Central memory CD8-positive, alpha-beta T cell (primary cell): ENCODE measurements around the gene USH2A.

Source experiments
- ATAC-seq: fragments of 150-1000 bp; cut with Tn5 transposase; replicated peaks from 2 replicates; pipeline ENCODE4 v1.10.0; 2022; ENCODE audit warnings: mild to moderate bottlenecking, moderate FRiP score, moderate number of reproducible peaks; ENCODE audit not compliant: poor library complexity, severe bottlenecking; ENCODE audit errors: extremely low read depth
- DNase-seq, 2 donors: peaks; one replicate each; pipeline ENCODE4 v3.0.0; 2021; ENCODE audit warnings: low spot score in 2 of 2
- H3K27ac Mint-ChIP-seq: one replicate; pipeline ENCODE4 v1.8.0; 2022; ENCODE audit warnings: low read depth, mild to moderate bottlenecking, moderate library complexity, mixed read lengths
- H3K27me3 Mint-ChIP-seq: one replicate; pipeline ENCODE4 v1.8.0; 2022; ENCODE audit warnings: mixed read lengths
- H3K36me3 Mint-ChIP-seq: one replicate; pipeline ENCODE4 v1.8.0; 2022; ENCODE audit warnings: mild to moderate bottlenecking, moderate library complexity, mixed read lengths; ENCODE audit not compliant: insufficient read depth
- H3K4me1 Mint-ChIP-seq: one replicate; pipeline ENCODE4 v1.8.0; 2022; ENCODE audit warnings: mixed read lengths
- H3K4me3 Mint-ChIP-seq: one replicate; pipeline ENCODE4 v1.8.0; 2022; ENCODE audit warnings: mild to moderate bottlenecking, moderate library complexity, mixed read lengths
- H3K9me3 Mint-ChIP-seq: one replicate; pipeline ENCODE4 v1.8.0; 2022; ENCODE audit warnings: mixed read lengths

USH2A gene

DNA sequence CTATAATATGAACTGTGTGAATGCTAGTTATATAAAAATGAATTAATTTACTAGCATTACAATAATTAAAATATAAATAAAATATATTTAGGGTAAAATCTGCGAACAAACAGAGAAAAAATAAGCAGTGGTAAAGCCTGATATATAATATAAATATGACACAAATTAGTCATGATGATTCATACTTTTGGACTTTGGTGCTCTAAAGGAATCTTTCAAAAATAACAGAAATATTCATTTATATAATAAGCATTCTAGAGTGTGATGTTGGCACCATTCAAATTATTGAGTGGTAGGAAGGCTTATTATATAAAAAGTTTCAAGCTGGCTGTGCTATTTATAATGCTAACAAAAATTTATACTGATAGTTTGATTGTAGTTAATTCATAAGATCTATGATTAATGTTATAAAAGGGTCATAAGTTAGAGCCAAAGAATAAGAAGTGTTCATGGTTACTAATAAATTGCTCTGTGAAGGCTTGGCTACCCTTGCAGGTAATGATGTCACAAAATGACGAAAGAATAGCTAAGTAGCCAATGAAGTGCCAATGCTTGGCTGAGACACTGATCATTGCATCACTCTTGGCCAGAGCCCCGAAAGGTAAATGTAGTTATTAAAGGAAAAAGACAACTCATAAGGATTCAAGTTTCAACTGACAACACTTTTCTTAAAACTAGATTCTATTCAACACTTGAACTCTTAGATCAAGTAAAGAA lies 108.7 kb downstream of the USH2A start:
- H3K36me3 Mint-ChIP-seq: no peaks in the 10 kb centered on the region
- DNase-seq (no peak), ATAC-seq (no peak)

DNA sequence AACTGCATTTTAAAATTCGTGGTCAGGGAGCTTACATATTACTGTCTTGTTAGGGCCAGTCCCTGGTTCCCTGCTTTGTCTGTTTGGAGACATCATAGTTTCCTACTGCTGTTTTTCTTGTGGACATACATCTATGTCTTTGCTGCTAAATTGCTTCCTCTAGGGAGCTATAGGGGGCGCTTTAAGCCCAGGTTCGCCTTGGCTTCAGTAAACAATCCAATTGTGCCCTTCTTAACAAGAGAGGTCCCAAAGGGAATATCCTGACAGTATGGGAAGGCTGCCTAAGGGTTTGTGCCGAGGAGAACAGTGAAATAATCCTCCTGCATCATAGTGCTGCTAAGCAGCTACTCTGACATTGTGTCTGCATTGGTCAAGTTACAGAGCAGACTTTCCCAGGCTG lies 112.5 kb downstream of the USH2A start:
- peaks cover 14% of the 10 kb centered on the region for H3K9me3 Mint-ChIP-seq
- H3K27ac Mint-ChIP-seq: no peak overlapping the region
- H3K4me1 Mint-ChIP-seq: no peaks in the 10 kb centered on the region
- no peak overlapping the region for H3K4me3 Mint-ChIP-seq
- no peak for ATAC-seq
- no peaks in the 10 kb centered on the region for H3K27me3 Mint-ChIP-seq
- DNase-seq: no peak
- no peaks in the 10 kb centered on the region for H3K36me3 Mint-ChIP-seq

More for the DNA sequence above, 108.7 kb downstream of the USH2A start:
- H3K27ac Mint-ChIP-seq: no peak overlapping the region
- H3K4me3 Mint-ChIP-seq: no peak overlapping the region
- H3K27me3 Mint-ChIP-seq: no peaks in the 10 kb centered on the region
- peaks cover 20% of the 10 kb centered on the region for H3K9me3 Mint-ChIP-seq
- no peaks in the 10 kb centered on the region for H3K4me1 Mint-ChIP-seq

DNA sequence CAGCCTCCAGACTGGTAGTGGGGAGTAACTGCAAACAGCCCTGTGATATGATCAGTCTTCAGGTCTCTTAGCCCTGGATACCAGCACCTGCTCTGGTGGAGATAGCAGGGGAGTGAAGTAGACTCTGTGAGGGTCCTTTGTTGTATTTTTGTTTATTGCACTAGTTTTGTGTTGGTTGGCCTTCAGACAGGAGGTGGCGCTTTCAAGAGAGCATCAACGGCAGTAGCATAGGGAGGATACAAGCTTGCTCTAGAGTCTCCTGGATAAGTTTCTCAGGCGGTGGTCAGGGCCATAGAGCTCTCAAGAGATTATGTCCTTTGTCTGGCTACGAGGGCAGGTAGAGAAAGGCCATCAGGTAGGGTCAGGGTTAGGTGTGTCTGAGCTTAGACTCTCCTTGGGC lies 116.4 kb downstream of the USH2A start:
- DNase-seq: no peak

DNA sequence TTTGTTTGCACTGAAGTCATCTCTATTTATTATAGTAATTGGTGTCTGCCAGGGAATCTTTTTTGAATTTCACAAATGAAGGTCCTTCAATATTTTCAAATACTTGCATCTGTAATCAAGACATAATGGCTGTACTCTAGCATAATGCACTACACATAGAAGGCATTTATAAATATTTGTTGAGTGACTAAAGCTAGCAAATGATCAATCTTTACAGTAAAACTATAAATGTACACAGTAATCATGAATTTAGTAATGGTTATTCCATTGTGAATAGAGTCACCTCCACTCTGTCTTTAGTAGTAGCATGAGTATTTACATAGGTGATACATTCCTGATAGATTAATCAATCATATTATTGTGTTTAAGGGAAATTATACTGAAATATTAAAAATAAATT lies 119.6 kb downstream of the USH2A start:
- H3K4me1 Mint-ChIP-seq: no peaks in the 10 kb centered on the region
- no peaks in the 10 kb centered on the region for H3K27me3 Mint-ChIP-seq
- no peak overlapping the region for H3K27ac Mint-ChIP-seq
- no peaks in the 10 kb centered on the region for H3K36me3 Mint-ChIP-seq
- DNase-seq (no peak), ATAC-seq (no peak)
- no peak overlapping the region for H3K4me3 Mint-ChIP-seq
- H3K9me3 Mint-ChIP-seq: no peaks in the 10 kb centered on the region

More for the DNA sequence above, 116.4 kb downstream of the USH2A start:
- H3K4me3 Mint-ChIP-seq: no peak overlapping the region
- no peak overlapping the region for H3K27ac Mint-ChIP-seq
- H3K36me3 Mint-ChIP-seq: no peaks in the 10 kb centered on the region
- no peak for ATAC-seq
- no peaks in the 10 kb centered on the region for H3K27me3 Mint-ChIP-seq
- no peaks in the 10 kb centered on the region for H3K9me3 Mint-ChIP-seq
- no peaks in the 10 kb centered on the region for H3K4me1 Mint-ChIP-seq

DNA sequence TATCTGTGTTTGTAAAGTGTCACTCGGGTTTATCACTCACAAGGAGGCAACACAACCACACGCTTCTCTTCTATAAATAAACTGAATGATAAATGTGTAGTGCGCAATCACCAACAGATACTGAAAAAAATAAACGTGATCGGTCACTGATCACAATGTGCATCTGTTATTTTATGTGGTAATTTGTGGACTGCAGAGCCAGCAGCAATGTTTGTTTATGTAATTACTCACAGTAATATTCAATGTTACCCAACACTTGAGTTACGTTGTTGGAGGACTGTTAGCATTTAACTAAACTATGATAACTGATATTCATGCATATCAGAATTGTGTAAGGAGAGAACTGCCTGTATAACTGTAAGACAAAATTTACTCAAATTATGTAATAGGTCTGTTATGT lies 129.6 kb downstream of the USH2A start:
- no peaks in the 10 kb centered on the region for H3K4me1 Mint-ChIP-seq
- DNase-seq: no peak
- no peak overlapping the region for H3K27ac Mint-ChIP-seq
- H3K27me3 Mint-ChIP-seq: no peaks in the 10 kb centered on the region
- ATAC-seq: no peak
- no peak overlapping the region for H3K4me3 Mint-ChIP-seq
- no peaks in the 10 kb centered on the region for H3K36me3 Mint-ChIP-seq
- peaks cover 18% of the 10 kb centered on the region for H3K9me3 Mint-ChIP-seq

DNA sequence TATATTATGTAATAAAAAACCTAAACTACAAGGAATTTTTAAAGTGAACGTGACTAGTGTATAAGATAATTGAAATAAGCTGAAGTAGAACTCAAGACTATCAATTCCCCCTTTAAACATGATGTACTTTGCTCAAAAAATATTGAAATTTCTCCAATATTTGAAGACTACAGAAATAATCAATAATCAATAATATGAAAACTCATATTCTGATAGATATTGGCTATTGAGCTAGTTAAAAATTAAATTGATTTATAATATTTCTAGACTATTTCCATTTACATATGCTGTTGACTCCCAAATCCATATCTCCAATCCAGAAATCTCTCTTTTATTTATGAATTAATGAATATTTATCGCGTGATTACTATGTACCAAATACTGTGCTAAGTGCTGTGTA lies 133.2 kb downstream of the USH2A start:
- Mint-ChIP-seq H3K4me1 (no peaks in the 10 kb centered on the region), H3K27me3 (no peaks in the 10 kb centered on the region), H3K9me3 (peaks cover 19% of the 10 kb centered on the region), H3K27ac (no peak overlapping the region), H3K36me3 (no peaks in the 10 kb centered on the region), H3K4me3 (no peak overlapping the region)
- ATAC-seq (no peak), DNase-seq (no peak)

DNA sequence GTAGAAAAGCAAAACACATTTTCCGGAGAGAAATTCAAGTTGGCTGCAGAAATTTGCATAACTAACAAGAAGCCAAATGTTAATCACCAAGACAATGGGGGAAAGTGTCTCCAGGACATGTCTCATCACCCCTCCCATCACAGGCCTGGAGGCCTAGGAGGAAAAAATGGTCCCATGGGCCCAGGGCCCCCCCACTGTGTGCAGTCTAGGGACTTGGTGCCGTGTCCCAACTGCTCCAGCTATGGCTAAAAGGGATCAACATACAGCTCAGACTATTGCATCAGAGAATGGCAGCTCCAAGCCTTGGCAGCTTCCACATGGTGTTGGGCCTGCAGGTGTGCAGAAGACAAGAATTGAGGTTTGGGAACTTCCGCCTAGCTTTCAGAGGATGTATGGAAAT lies 138.2 kb downstream of the USH2A start:
- H3K4me1 Mint-ChIP-seq: no peaks in the 10 kb centered on the region
- no peak overlapping the region for H3K27ac Mint-ChIP-seq
- H3K4me3 Mint-ChIP-seq: no peak overlapping the region
- no peaks in the 10 kb centered on the region for H3K27me3 Mint-ChIP-seq
- ATAC-seq: no peak
- DNase-seq: no peak
- H3K9me3 Mint-ChIP-seq: peaks cover 18% of the 10 kb centered on the region
- H3K36me3 Mint-ChIP-seq: no peaks in the 10 kb centered on the region

DNA sequence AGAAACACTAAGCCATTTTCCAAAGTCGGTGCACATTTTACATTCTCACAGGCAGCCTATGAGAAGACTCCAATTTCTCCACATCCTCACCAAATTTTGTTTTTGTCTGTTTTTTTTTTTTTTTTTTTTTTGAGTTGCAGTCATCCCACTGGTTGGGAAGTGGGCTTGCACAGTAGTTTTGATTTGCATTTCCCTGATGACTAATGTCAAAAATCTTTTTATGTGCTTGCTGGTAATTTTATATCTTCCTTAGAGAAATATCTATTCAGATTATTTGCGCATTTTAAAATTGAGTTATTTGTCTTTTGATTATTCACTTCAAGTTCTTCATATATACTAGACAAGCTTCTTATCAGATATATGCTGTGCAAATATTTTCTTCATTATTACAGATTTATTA lies 141.5 kb downstream of the USH2A start:
- ATAC-seq (no peak), DNase-seq (no peak)
- Mint-ChIP-seq H3K36me3 (no peaks in the 10 kb centered on the region), H3K9me3 (peaks cover 31% of the 10 kb centered on the region), H3K27ac (no peak overlapping the region), H3K4me3 (no peak overlapping the region), H3K4me1 (no peaks in the 10 kb centered on the region), H3K27me3 (no peaks in the 10 kb centered on the region)

DNA sequence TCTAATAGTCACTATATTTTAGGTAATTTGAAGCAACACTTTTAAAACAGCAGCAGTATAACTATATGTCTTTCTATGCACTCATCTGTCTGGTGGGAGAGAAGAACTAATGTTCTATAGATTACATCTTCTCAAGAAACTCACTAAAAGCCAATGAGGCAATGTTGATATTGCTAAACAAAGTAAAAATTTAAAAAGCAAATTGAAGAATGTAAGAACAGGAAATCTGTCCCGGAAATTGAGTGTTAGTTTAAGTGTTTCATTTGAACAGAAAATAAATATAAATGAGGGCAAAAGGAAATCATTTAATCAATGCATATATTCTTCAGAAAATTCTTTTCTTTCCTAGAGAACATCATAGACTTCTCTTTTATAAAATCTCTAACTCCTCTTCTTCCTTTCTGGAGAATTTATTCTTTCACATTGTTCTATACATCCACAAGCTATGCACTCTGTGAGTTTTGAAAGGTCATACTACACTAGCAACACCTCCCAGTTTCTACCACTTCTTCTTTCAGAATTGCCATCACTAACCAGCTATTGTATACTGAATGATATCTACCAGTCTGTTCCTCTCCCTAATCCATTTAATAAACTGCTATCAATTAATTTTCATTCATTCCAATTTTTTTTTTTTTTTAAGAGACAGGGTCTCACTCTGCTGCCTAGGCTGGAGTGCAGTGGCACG lies 153.0 kb downstream of the USH2A start:
- Mint-ChIP-seq H3K9me3 (peaks cover 33% of the 10 kb centered on the region), H3K36me3 (no peaks in the 10 kb centered on the region), H3K4me3 (no peak overlapping the region), H3K27ac (no peak overlapping the region), H3K4me1 (no peaks in the 10 kb centered on the region), H3K27me3 (no peaks in the 10 kb centered on the region)
- ATAC-seq (no peak), DNase-seq (no peak)

DNA sequence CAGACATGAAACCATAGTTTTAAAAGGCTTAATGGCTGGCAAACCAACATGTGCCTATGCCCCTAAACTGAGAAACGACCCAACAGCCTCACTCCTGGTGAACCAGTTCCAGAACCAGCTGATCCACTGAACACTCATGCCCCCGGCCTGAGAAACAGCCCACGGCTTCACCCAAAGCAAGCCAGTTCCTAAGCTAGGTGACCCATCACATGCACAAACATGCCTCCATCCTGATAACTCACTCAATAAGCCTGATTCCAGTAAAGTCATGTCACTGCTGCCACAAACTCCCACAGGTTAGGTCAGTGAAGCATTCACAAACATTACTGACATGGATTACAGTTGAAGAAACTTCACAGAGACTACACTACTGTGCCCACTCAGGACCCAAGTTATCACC lies 161.6 kb downstream of the USH2A start:
- H3K4me3 Mint-ChIP-seq: no peak overlapping the region
- ATAC-seq (no peak), DNase-seq (no peak)
- no peak overlapping the region for H3K27ac Mint-ChIP-seq
- H3K36me3 Mint-ChIP-seq: no peaks in the 10 kb centered on the region
- peaks cover 31% of the 10 kb centered on the region for H3K9me3 Mint-ChIP-seq
- no peaks in the 10 kb centered on the region for H3K4me1 Mint-ChIP-seq
- no peaks in the 10 kb centered on the region for H3K27me3 Mint-ChIP-seq

DNA sequence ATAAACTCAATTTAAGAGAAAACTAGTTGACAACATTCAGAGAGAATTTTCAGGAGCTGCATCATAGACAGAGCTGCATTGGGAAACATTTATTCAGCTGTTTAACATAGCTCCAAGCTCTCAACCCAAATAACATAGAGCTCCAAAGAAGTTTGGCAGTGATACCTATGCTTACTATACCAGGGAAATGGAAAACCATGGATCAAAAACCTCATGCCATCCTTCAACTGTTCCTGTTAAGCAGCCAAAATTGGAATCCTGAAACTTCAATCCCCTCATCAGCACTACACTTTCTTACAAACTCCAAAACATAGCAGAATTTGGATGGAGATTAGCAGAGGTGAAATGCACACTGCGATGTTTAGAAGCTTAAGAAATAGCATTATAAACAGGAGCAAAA lies 164.4 kb downstream of the USH2A start:
- H3K27ac Mint-ChIP-seq: no peak overlapping the region
- no peaks in the 10 kb centered on the region for H3K4me1 Mint-ChIP-seq
- H3K27me3 Mint-ChIP-seq: no peaks in the 10 kb centered on the region
- no peak for DNase-seq
- no peaks in the 10 kb centered on the region for H3K36me3 Mint-ChIP-seq
- peaks cover 26% of the 10 kb centered on the region for H3K9me3 Mint-ChIP-seq
- H3K4me3 Mint-ChIP-seq: no peak overlapping the region
- ATAC-seq: no peak

DNA sequence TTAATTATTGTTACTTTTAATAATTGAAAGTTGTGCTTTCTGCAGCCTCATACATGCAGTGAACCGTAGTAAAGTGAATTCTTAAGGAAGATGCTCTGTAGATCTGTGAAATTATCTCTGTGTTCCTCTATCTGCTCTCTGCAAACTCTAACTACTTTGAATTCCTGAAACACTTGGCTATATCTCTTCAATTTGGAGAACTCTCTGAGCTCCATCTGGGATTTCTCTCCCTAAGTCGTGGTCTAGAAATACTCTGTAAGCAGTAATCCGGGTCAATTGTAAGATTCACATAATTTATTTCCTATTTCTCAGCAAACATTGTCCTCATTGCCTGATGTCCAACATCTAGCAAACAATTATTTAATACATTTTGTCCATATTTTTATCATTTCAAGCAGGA lies 164.9 kb downstream of the USH2A start:
- Mint-ChIP-seq H3K36me3 (no peaks in the 10 kb centered on the region), H3K27me3 (no peaks in the 10 kb centered on the region), H3K27ac (no peak overlapping the region), H3K4me1 (no peaks in the 10 kb centered on the region), H3K4me3 (no peak overlapping the region), H3K9me3 (peaks cover 27% of the 10 kb centered on the region)
- no peak for ATAC-seq
- DNase-seq: no peak

DNA sequence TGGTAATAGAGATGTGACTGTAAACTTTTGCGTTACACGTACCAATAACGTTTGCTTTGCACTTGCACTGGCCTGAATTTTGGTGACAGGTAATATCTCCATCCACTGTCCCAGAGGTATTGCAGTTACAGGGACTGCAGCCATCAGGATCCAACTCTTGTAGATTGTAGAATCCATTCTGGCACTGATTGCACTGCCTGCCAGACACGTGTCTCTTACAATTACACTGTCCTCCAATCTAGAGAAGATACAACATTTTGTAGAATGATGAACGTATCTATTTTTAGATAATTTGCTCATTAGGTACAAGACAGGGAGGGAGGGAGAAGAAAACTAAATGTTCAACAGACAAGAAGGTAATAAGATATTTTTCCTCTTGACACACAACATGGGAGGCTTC lies 172.4 kb downstream of the USH2A start:
- Mint-ChIP-seq H3K36me3 (no peaks in the 10 kb centered on the region), H3K9me3 (peaks cover 16% of the 10 kb centered on the region), H3K4me3 (no peak overlapping the region), H3K27me3 (no peaks in the 10 kb centered on the region), H3K4me1 (no peaks in the 10 kb centered on the region), H3K27ac (no peak overlapping the region)
- no peak for ATAC-seq
- DNase-seq: no peak
